Testis (tissue), 2 donors: ENCODE results near the gene RASA3.

Experiments
- CTCF ChIP-seq, 3 experiments: fragments of 450-650 bp in 2 of 3; fragments of 200-600 bp in 1 of 3; sonication (generic) in 1 of 3; IDR thresholded peaks; one replicate each; pipeline ENCODE4 v1.5.1; 2016 to 2019; ENCODE audit warnings: antibody characterized with exemption in 3 of 3, mild to moderate bottlenecking in 2 of 3, moderate library complexity in 1 of 3
- POLR2A ChIP-seq: fragments of 450-650 bp; IDR thresholded peaks from one replicate; pipeline ENCODE4 v1.6.1; 2017; ENCODE audit warnings: antibody characterized with exemption, mild to moderate bottlenecking, moderate library complexity

- TF ChIP-seq CTCF (IDR thresholded peaks at IDR 0.05) (no peak), POLR2A (no peak)
Observed at GRCh38 chr13:114013952-114014629, 118.3 kb downstream of the RASA3 start.
